Stimulated activated CD4-positive, alpha-beta T cell treated with anti-CD3 and anti-CD28 coated beads, TNF-alpha, amount 100 ng/mL, for 4 hours (primary cell): ENCODE data around the gene ARHGAP24.
"Not testable (repeated sequence)": the region's sequence is repeated elsewhere in the genome, so short reads cannot be mapped to it uniquely, and the experiment has no call there.

Experiments used
- DNase-seq, 3 experiments: peaks; one replicate each; pipeline ENCODE4 v3.0.0-alpha.2; 2020; ENCODE audit warnings: low read depth in 3 of 3

The ARHGAP24 gene

GRCh38 chr4:85955620-85956292, 480.8 kb downstream of the ARHGAP24 start:
- DNase-seq: no peak

DNA sequence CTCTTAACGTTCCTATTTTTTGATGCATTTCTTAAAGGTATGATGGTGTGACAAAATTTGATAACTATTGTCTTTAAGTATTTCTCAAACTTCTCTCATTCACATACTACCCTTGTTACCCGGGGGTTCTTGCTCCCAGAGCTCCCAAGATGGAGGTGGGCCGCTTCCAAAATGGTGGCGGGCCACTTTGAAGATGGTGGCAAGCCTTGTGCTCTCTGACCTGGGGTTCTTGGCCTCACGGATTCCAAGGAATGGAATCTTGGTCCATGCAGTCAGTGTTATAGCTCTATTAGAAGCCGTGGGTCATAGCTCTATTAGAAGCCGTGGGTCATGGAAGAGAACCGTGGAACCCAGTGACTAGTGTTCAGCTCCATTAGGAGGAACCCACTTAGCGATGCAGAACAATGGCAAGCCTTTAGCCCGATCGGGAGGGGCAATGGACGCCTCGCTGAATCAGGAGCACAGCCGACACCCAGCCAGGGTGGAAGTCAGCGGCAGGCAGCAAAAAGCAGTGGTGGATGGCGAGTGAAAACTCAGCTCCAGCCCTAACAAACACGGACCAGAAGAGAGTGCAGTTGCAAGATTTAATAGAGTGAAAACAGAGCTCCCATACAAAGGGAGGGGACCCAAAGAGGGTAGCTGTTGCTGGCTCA, 481.5 kb downstream of the ARHGAP24 start:
- no peak for DNase-seq

DNA sequence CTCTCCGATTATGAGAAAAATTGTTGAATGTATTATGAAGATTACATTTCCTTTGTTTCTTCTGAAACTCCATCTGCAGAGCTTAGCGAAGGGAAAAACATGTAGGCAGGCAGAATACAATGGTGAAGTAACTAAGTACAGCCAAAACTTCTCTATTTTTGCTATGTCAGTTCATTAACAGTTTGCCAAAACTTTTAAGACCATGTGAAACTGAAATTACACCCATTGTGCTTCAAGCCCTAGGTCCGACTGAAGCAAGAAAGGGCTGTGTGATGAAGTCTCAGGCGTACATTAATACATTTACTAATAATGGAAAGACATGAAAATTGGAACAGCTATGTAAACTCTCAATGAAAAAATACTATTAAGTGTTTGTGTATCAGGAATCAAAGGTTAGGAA, 486.9 kb downstream of the ARHGAP24 start:
- no peak for DNase-seq

GRCh38 chr4:85963231-85963630, 488.3 kb downstream of the ARHGAP24 start:
- no peak for DNase-seq

DNA sequence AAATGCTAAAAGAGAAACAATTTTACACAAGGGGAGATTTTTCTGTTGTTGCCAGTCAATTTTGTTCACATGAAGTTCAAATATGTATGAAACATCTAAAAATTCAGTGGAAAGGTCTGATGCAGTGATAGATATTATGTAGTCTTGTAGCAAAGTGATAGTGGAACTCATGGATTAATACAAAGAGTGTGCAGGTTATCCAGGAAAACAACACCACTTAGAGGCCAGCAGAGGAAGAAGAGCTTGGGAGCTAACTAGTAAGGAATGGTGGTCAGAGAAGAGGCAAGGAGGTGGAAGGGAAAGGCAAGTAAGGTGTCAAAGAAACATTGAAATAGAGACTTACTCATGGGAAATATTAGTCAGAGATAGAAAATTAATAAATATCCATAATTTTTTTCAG, 489.3 kb downstream of the ARHGAP24 start:
- DNase-seq: no peak

- not testable (repeated sequence) for DNase-seq
Measured at GRCh38 chr4:85965017-85965416, 490.1 kb downstream of the ARHGAP24 start.

- no peak for DNase-seq
Measured at GRCh38 chr4:85965529-85965928, 490.6 kb downstream of the ARHGAP24 start.

DNA sequence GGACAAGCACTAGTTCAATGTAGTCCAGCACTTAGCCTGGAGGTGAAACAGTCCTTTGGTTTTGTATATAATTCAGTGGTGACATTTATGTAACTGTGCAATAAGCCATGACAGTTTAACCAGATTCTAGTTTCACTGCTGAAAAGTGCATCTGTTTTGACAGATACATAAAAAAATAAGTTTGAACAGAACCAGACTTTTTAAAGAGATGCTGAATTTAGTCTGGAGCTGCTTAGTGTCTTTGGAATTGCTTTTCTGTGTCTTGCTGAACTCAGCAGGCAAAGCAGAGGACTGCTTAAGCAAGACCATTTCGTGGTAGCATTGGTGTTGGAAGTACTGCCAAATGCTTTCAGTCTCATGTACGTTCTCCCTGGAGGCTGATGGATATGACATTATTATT, 491.4 kb downstream of the ARHGAP24 start:
- DNase-seq: no peak

DNA sequence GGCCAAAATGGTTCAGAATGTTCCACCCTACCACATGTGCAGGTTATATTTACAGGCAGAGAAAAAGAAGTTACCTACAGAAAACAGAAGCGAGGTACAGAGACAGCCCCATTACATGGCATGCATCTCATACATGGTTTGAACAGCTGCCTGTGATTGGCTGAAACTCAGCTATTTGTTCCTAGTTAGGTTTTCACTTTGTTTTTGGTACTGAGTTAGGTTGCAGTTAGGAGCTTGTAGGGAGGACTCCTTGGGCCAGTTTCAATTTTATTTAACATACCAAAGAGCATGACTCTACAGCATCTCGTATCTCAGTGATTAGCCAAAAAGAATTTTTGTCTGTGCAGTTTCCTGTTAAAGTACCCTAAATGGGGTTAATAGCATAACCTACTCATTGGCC, 492.9 kb downstream of the ARHGAP24 start:
- DNase-seq: no peak

- no peak for DNase-seq
Measured at GRCh38 chr4:85968945-85969819, 494.2 kb downstream of the ARHGAP24 start.

GRCh38 chr4:85970535-85970934, 495.6 kb downstream of the ARHGAP24 start:
- DNase-seq: no peak

GRCh38 chr4:85979276-85979675, 504.3 kb downstream of the ARHGAP24 start:
- DNase-seq: no peak

- DNase-seq: no peak
Measured at GRCh38 chr4:85986266-85986665, 511.3 kb downstream of the ARHGAP24 start.

GRCh38 chr4:85993641-85994040, 518.7 kb downstream of the ARHGAP24 start:
- DNase-seq: no peak

GRCh38 chr4:85994576-85994975, 519.6 kb downstream of the ARHGAP24 start:
- DNase-seq: no peak

GRCh38 chr4:85995361-85995760, 520.4 kb downstream of the ARHGAP24 start:
- DNase-seq: no peak

DNA sequence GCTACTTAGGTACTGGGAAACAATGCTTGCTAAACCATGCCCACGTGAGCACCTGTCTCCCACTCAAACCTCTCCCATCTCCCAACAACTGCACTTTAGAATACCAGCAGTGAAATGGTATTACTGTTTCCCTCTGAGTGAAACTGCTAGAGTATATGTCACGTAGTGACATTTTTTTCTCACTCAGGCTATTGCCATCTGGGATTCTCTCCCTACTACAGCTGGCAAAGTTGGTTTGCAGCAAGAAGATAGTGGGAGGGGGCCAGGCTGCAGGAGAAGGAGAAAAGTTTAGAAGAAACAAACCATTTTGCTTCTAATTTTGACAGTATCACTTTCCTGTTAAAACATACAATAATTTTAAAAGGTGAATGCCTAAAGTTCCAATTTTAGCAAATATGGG, 526.6 kb downstream of the ARHGAP24 start:
- DNase-seq: no peak

DNA sequence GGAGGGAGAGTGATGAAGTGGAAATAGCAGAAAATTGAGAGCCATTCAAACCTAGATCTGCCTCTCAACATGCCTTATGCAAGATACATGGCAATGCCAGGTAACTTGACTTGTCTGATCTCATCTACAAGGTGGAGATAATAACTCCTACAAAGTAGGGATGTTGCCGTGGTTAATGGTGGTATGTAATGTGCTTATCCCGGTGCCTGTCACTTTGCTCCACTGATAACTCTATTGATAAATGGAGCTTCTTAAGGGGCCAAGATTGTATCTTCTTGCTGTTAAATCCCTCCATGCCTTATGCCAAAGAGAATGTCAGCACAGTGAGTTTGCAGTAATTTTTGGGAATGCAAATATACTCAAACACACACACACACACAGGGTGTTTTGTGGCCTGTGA, 529.1 kb downstream of the ARHGAP24 start:
- no peak for DNase-seq

- DNase-seq: no peak
Measured at GRCh38 chr4:86006057-86006456, 531.1 kb downstream of the ARHGAP24 start.

GRCh38 chr4:86007042-86007441, 532.1 kb downstream of the ARHGAP24 start:
- no peak for DNase-seq

DNA sequence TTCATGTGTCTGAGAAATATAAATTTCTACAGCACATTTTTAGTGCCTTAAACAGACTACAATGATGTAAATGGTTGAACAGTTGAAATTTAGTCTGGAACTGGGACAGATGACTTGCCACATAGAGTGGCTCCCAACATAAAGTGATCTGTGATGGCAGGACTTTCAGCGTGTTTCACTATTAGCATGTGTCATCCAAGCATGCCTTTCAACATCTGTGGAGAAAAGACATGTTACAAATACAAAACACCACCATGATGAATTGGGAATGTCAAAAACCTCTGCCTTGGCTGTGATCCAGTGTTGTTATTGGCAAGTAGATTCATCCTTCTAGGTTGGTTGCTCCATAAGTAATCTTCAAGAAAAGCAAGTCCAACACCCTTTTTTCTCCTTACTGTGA, 536.2 kb downstream of the ARHGAP24 start:
- DNase-seq: no peak

DNA sequence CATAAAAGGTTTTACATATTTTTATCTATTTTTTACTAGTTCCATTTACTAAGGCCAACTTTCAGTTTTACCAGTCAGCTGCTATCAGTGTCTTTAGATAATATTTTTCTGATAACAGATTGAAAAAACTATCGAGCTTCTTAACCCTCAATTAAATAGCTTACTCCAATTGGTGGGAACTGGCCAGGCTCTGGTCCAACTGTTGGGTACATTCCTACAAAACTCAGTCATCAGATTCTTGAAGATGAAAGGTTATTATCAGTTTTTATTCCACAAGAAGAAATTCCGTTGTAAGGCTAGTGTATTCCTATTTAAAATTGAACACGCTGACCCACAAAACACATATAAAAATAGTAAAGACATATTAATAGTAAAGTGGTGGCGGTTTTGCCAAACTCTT, 538.7 kb downstream of the ARHGAP24 start:
- no peak for DNase-seq

- no peak for DNase-seq
Measured at GRCh38 chr4:86014599-86014998, 539.6 kb downstream of the ARHGAP24 start.
